Measurements from ENCODE around the gene CSKMT.

Gene CSKMT

DNA sequence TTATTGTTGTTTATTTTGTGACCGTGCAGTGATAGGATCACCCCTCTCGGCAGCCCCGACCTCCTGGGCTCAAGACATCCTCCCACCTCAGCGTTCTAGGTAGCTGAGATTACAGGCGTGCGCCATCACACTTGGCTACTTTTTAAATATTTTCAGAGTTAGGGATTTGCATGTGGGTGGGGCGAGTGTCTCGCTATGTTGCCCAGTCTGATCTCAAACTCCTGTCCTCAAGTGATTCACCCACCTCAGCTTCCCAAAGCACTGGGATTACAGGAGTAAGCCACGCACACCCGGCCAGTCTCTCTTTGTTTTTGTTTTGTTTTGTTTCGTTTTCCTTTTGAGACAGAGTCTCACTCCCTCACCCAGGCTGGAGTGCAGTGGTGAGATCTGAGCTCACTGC lies 10.8 kb upstream of the CSKMT start:
- Histone ChIP-seq H3K9ac (ENCODE audit: low read depth in 1 of 2, low read length in 2 of 2) (no peak overlapping the region), H3K4me1 (ENCODE audit: control insufficient read depth in 1 of 2, insufficient read depth in 2 of 2, low read length in 2 of 2) (peaks cover 6 to 12% of the 10 kb centered on the region in 2 donors), H3K27ac (ENCODE audit: low read depth, low read length) (no peak overlapping the region), H3K9me3 (ENCODE audit: control insufficient read depth in 1 of 2, low read length in 2 of 2) (no peaks in the 10 kb centered on the region), H3K27me3 (ENCODE audit: control insufficient read depth in 1 of 2, insufficient read depth in 2 of 2, low read length in 2 of 2) (no peaks in the 10 kb centered on the region), H3K4me3 (ENCODE audit: low read depth in 1 of 2, low read length in 2 of 2) (no peak overlapping the region), H3K36me3 (ENCODE audit: control insufficient read depth in 1 of 2, insufficient read depth in 2 of 2, low read length in 2 of 2) (peaks cover 2 to 7% of the 10 kb centered on the region in 2 donors)

DNA sequence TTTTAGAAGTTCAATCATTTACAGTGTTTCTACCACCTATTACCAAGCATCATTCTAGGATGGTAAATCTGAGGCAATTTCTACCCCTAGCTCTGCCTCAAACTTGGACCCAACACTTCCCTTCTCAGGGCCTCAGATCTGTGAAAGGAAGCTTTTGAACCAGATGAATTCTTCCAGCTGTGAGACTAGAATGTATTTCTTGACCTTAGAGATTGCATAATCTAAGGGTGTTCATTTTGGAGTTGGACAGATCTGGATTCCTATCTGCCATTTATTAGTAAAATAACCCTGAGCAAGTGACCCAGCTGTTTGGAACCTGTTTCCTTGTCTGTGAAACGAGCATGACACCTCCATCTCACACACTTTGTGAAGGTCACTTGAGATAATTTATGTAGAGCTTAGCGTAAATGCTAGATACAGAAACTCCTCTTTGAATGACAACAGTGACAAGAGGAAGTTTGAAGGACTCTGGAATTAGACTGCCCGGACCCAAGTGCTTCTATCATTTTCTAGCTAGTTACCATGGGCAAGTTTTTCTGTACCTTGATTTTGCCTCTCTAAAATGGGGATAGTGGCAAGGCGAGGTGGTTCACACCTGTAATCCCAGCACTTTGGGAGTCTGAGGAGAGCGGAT lies 8.2 kb upstream of the CSKMT start:
- Histone ChIP-seq H3K4me3 (ENCODE audit: low read depth in 1 of 2, low read length in 2 of 2) (no peak overlapping the region), H3K27me3 (ENCODE audit: control insufficient read depth in 1 of 2, insufficient read depth in 2 of 2, low read length in 2 of 2) (no peaks in the 10 kb centered on the region), H3K4me1 (ENCODE audit: control insufficient read depth in 1 of 2, insufficient read depth in 2 of 2, low read length in 2 of 2) (peaks cover 6 to 7% of the 10 kb centered on the region in 2 donors)

DNA sequence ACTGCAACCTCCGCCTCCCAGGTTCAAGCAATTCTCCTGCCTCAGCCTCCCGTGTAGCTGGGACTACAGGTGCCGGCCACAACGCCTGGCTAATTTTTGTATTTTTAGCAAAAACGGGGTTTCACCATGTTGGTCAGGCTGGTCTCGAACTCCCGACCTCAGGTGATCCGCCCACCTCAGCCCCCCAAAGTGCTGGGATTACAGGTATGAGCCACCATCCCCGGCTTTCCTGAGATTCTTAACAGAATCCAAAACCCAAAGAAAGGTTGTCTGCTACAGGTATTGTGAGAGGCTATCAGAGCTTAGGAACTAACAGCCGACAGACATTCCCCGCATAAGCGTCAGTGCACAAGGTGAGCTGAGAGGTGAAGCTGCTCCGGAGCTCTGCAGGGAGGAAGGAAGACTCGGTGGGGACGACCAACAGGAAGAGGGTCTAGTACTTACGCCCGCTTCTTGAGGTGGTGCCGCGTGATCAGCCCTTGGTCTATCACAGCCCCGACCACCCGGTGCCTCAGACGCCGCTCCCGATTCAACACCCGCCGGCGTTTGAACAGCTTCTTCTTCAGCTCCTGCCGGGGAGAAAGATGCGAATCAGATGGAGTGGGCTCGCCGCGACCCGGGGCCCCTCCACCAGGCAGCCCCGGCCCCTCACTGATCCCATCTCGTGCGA lies 572 bp upstream of the CSKMT start:
- Histone ChIP-seq H3K27ac (ENCODE audit: low read depth, low read length) (peak overlapping the region; percentile 53), H3K9me3 (ENCODE audit: control insufficient read depth in 1 of 2, low read length in 2 of 2) (no peaks in the 10 kb centered on the region), H3K4me1 (ENCODE audit: control insufficient read depth in 1 of 2, insufficient read depth in 2 of 2, low read length in 2 of 2) (peaks cover 26 to 28% of the 10 kb centered on the region in 2 donors), H3K27me3 (ENCODE audit: control insufficient read depth in 1 of 2, insufficient read depth in 2 of 2, low read length in 2 of 2) (no peaks in the 10 kb centered on the region), H3K9ac (ENCODE audit: low read depth in 1 of 2, low read length in 2 of 2) (peak overlapping the region; percentile 76 to 82), H3K4me3 (ENCODE audit: low read depth in 1 of 2, low read length in 2 of 2) (peak overlapping the region; percentile 87 to 95), H3K36me3 (ENCODE audit: control insufficient read depth in 1 of 2, insufficient read depth in 2 of 2, low read length in 2 of 2) (peaks cover 4 to 10% of the 10 kb centered on the region in 2 donors)

More for the DNA sequence above, 8.2 kb upstream of the CSKMT start:
- no peak overlapping the region for H3K27ac ChIP-seq (ENCODE audit: low read depth, low read length)
- no peaks in the 10 kb centered on the region for H3K36me3 ChIP-seq (ENCODE audit: control insufficient read depth in 1 of 2, insufficient read depth in 2 of 2, low read length in 2 of 2)
- no peaks in the 10 kb centered on the region for H3K9me3 ChIP-seq (ENCODE audit: control insufficient read depth in 1 of 2, low read length in 2 of 2)
- no peak overlapping the region for H3K9ac ChIP-seq (ENCODE audit: low read depth in 1 of 2, low read length in 2 of 2)

DNA sequence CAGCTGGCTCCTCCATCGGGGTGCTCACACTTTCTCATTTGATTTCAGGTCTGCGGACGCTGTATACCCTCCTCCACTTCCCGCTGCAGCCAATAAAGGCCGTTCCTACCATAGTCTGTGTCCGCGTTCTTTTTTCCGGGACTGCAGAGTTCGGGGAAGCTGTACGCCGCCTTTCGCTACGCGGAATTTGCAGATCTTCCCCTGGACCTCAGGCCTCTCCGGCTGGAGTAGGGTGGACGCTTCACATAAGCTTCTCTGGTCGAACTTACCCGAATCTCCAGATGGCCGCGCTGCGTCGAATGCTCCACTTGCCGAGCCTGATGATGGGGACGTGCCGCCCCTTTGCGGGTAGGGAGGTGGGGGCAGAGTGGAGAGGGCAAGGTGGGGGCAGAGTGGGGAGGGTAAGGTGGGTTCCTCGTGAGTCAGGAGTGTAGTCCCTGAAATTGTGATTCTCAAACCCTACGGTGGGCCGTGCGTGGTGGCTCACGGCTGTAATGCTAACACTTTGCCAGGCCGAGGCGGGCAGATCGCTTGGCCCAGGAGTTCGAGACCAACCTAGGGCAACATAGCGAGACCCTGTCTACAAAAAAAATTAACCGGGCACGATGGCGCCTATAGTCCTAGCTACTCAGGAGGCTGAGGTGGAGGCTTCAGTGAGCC lies 617 bp downstream of the CSKMT start:
- Histone ChIP-seq H3K4me1 (ENCODE audit: control insufficient read depth in 1 of 2, insufficient read depth in 2 of 2, low read length in 2 of 2) (peaks cover 34 to 38% of the 10 kb centered on the region in 2 donors), H3K9ac (ENCODE audit: low read depth in 1 of 2, low read length in 2 of 2) (peak overlapping the region; percentile 80 to 82), H3K27ac (ENCODE audit: low read depth, low read length) (peak overlapping the region; percentile 76), H3K36me3 (ENCODE audit: control insufficient read depth in 1 of 2, insufficient read depth in 2 of 2, low read length in 2 of 2) (peaks cover 4 to 10% of the 10 kb centered on the region in 2 donors), H3K9me3 (ENCODE audit: control insufficient read depth in 1 of 2, low read length in 2 of 2) (no peaks in the 10 kb centered on the region), H3K4me3 (ENCODE audit: low read depth in 1 of 2, low read length in 2 of 2) (peak overlapping the region; percentile 81 to 95), H3K27me3 (ENCODE audit: control insufficient read depth in 1 of 2, insufficient read depth in 2 of 2, low read length in 2 of 2) (no peaks in the 10 kb centered on the region)

DNA sequence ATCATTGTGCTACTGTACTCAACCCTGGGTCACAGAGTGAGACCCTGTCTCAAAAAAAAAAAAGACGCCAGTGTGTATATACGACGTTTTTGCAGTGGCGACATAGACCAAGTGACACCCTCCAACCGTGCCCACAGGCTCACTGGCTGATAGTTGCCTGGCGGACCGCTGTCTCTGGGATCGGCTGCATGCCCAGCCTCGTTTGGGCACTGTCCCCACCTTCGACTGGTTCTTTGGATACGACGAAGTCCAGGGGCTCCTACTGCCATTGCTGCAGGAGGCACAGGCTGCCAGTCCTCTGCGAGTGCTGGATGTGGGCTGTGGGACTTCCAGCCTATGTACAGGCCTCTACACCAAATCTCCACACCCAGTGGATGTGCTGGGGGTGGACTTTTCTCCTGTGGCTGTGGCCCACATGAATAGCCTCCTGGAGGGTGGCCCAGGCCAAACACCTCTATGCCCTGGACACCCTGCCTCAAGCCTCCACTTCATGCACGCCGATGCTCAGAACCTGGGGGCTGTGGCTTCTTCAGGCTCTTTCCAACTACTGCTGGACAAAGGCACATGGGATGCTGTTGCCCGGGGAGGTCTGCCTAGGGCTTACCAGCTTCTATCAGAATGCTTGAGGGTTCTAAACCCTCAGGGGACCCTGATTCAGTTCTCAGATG lies 1.3 kb downstream of the CSKMT start:
- Histone ChIP-seq H3K27me3 (ENCODE audit: control insufficient read depth in 1 of 2, insufficient read depth in 2 of 2, low read length in 2 of 2) (no peaks in the 10 kb centered on the region), H3K36me3 (ENCODE audit: control insufficient read depth in 1 of 2, insufficient read depth in 2 of 2, low read length in 2 of 2) (peaks cover 4 to 10% of the 10 kb centered on the region in 2 donors), H3K27ac (ENCODE audit: low read depth, low read length) (peak overlapping the region; percentile 76), H3K4me3 (ENCODE audit: low read depth in 1 of 2, low read length in 2 of 2) (peak overlapping the region; percentile 81 to 95), H3K9ac (ENCODE audit: low read depth in 1 of 2, low read length in 2 of 2) (peak overlapping the region; percentile 80 to 82), H3K4me1 (ENCODE audit: control insufficient read depth in 1 of 2, insufficient read depth in 2 of 2, low read length in 2 of 2) (peaks cover 34 to 44% of the 10 kb centered on the region in 2 donors), H3K9me3 (ENCODE audit: control insufficient read depth in 1 of 2, low read length in 2 of 2) (no peaks in the 10 kb centered on the region)

DNA sequence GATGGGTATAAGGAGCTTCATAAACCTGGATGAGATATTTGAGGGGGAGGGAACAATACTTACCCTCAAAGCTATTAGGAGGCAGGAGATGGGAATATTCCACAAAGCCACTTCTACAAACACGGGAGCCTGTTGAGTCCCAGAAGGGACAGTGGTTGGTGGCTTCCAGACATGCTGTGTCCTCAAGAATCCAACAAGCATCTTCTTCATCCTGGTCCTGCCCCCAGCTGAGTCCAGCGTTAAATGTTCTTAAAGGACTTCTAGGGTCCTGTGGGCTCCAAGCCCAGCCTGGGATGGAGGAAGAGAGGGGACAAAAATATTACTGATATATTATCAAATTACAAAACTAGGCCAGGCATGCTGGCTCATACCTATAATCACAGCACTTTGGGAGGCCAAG lies 2.3 kb downstream of the CSKMT start:
- peaks cover 4 to 6% of the 10 kb centered on the region in 2 donors for H3K36me3 ChIP-seq (ENCODE audit: control insufficient read depth in 1 of 2, insufficient read depth in 2 of 2, low read length in 2 of 2)
- H3K9ac ChIP-seq (ENCODE audit: low read depth in 1 of 2, low read length in 2 of 2) = no peak overlapping the region
- peaks cover 36 to 53% of the 10 kb centered on the region in 2 donors for H3K4me1 ChIP-seq (ENCODE audit: control insufficient read depth in 1 of 2, insufficient read depth in 2 of 2, low read length in 2 of 2)
- H3K4me3 ChIP-seq (ENCODE audit: low read depth in 1 of 2, low read length in 2 of 2) = no peak overlapping the region
- no peak overlapping the region for H3K27ac ChIP-seq (ENCODE audit: low read depth, low read length)
- H3K27me3 ChIP-seq (ENCODE audit: control insufficient read depth in 1 of 2, insufficient read depth in 2 of 2, low read length in 2 of 2) = no peaks in the 10 kb centered on the region
- no peaks in the 10 kb centered on the region for H3K9me3 ChIP-seq (ENCODE audit: control insufficient read depth in 1 of 2, low read length in 2 of 2)

DNA sequence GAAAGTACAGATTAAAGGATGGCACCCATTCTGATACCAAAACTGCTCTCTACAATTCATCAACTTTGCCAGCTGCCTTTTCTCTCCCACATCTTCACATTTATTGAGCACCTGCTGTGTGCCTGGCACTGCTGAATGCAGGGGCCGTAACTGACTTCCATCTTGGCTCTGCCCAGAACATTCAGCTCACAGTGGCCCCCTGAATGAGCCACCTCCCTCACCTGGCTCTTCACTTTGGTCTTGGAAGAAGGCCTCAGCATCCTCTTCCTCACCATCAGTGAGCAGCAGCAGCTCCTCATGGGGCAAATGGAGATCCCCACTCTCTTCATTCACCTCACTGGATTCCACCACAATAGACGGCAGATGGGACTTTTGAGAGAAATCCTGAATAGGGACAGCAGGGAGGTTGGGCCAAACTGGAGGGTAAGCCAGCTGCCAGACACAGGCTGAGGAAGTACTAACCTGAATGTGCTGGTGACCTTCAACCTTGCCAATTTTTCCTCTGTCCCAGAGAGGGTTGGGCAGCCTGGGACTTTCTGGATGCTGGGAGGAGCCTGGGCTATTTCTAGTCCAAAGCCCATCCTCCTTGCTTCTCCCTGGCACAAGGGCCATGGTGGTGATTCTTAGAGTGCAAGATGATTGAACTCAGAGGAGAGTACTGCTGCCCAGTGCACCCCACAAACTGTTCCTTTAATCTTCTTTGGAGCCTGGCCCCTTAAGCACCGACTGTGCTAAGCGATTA lies 4.5 kb downstream of the CSKMT start:
- H3K9ac ChIP-seq (ENCODE audit: low read depth in 1 of 2, low read length in 2 of 2) = peak overlapping the region; percentile 21 to 40
- H3K27ac ChIP-seq (ENCODE audit: low read depth, low read length) = no peak overlapping the region
- H3K36me3 ChIP-seq (ENCODE audit: control insufficient read depth in 1 of 2, insufficient read depth in 2 of 2, low read length in 2 of 2) = peaks cover 0 to 6% of the 10 kb centered on the region in 2 donors
- peaks cover 47 to 62% of the 10 kb centered on the region in 2 donors for H3K4me1 ChIP-seq (ENCODE audit: control insufficient read depth in 1 of 2, insufficient read depth in 2 of 2, low read length in 2 of 2)
- H3K9me3 ChIP-seq (ENCODE audit: control insufficient read depth in 1 of 2, low read length in 2 of 2) = no peaks in the 10 kb centered on the region
- peak overlapping the region in 1 of 2 donors; percentile 10 for H3K4me3 ChIP-seq (ENCODE audit: low read depth in 1 of 2, low read length in 2 of 2)
- no peaks in the 10 kb centered on the region for H3K27me3 ChIP-seq (ENCODE audit: control insufficient read depth in 1 of 2, insufficient read depth in 2 of 2, low read length in 2 of 2)

DNA sequence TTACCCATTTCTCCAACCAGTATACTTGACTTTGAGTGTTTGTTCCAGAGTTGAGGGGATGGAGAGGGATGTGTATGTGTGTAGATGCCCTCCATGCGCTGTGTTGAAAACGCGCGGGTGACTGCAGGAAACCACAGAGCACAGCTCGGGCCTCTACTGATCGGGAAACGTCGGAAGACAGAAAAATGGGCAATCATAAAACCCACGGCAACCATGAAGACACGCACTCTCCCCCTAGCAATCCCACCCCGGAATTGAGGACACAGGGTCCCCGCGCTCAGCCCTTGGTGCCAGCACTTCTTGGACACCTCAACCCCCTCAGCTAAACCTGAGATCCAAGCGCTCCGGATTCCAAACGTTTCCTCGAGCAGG lies 6.1 kb downstream of the CSKMT start:
- H3K4me3 ChIP-seq (ENCODE audit: low read depth in 1 of 2, low read length in 2 of 2) = peak overlapping the region; percentile 84 to 99
- H3K27me3 ChIP-seq (ENCODE audit: control insufficient read depth in 1 of 2, insufficient read depth in 2 of 2, low read length in 2 of 2) = no peaks in the 10 kb centered on the region
- peak overlapping the region; percentile 80 for H3K27ac ChIP-seq (ENCODE audit: low read depth, low read length)
- peaks cover under 1 to 6% of the 10 kb centered on the region in 2 donors for H3K36me3 ChIP-seq (ENCODE audit: control insufficient read depth in 1 of 2, insufficient read depth in 2 of 2, low read length in 2 of 2)
- H3K9me3 ChIP-seq (ENCODE audit: control insufficient read depth in 1 of 2, low read length in 2 of 2) = no peaks in the 10 kb centered on the region
- peak overlapping the region; percentile 92 to 96 for H3K9ac ChIP-seq (ENCODE audit: low read depth in 1 of 2, low read length in 2 of 2)
- peaks cover 43 to 59% of the 10 kb centered on the region in 2 donors for H3K4me1 ChIP-seq (ENCODE audit: control insufficient read depth in 1 of 2, insufficient read depth in 2 of 2, low read length in 2 of 2)

DNA sequence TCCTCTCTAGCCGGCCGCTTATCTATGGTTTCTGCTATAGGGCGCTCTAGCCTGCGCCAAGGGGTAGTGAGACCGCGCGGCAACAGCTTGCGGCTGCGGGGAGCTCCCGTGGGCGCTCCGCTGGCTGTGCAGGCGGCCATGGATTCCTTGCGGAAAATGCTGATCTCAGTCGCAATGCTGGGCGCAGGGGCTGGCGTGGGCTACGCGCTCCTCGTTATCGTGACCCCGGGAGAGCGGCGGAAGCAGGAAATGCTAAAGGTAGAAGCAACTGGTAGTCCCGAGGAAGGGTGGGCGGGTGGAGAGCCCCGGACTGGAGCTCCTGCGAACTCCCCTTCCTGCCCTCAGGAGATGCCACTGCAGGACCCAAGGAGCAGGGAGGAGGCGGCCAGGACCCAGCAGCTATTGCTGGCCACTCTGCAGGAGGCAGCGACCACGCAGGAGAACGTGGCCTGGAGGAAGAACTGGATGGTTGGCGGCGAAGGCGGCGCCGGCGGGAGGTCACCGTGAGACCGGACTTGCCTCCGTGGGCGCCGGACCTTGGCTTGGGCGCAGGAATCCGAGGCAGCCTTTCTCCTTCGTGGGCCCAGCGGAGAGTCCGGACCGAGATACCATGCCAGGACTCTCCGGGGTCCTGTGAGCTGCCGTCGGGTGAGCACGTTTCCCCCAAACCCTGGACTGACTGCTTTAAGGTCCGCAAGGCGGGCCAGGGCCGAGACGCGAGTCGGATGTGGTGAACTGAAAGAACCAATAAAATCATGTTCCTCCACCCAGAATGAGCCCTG lies 6.7 kb downstream of the CSKMT start, which contains the start of the genes LBHD1 and UQCC3:
Gene LBHD1 (minus strand): TSS at position 660 of the 782 bp plus-strand sequence. CDS start 2,236 bp downstream, outside the sequence.
Gene UQCC3 (plus strand): TSS at position 66 of the 782 bp plus-strand sequence. CDS start 73 bp downstream, at position 139.
- Histone ChIP-seq H3K27ac (ENCODE audit: low read depth, low read length) (peak within 1 kb of the TSS; percentile 80), H3K9ac (ENCODE audit: low read depth in 1 of 2, low read length in 2 of 2) (peak within 1 kb of the TSS; percentile 92 to 96), H3K27me3 (ENCODE audit: control insufficient read depth in 1 of 2, insufficient read depth in 2 of 2, low read length in 2 of 2) (no peaks in the 10 kb centered on the region), H3K4me1 (ENCODE audit: control insufficient read depth in 1 of 2, insufficient read depth in 2 of 2, low read length in 2 of 2) (peaks cover 42 to 53% of the 10 kb centered on the region in 2 donors), H3K9me3 (ENCODE audit: control insufficient read depth in 1 of 2, low read length in 2 of 2) (no peaks in the 10 kb centered on the region), H3K4me3 (ENCODE audit: low read depth in 1 of 2, low read length in 2 of 2) (peak within 1 kb of the TSS; percentile 84 to 99), H3K36me3 (ENCODE audit: control insufficient read depth in 1 of 2, insufficient read depth in 2 of 2, low read length in 2 of 2) (peaks cover 7 to 12% of the 10 kb centered on the region in 2 donors)

All from duodenal mucosa (tissue), 2 donors.